K562 (cell line): ENCODE results near the gene CPE. TPM values are rescaled to one million over a fixed set of nuclear protein-coding genes. Genes with fewer than 3 reads are reported as not detected.

Experiments
- ATAC-seq: fragments of 200-7000 bp; cut with Tn5 transposase; 3 replicates; pipeline ENCODE4 v1.9.1; 2020; ENCODE audit warnings: moderate library complexity
- BruUV-seq: library from RNA; stranded (reverse); fragments of 400-500 nt; replicated peaks from 2 replicates; lab custom pipeline; 2021; lab: Mats Ljungman, UMichigan
- CTCF ChIA-PET: fragments of 300-600 bp; formaldehyde crosslinking; extraction: SDS; loops from one replicate; lab custom pipeline; 2021; ENCODE audit warnings: low intra/inter-chr PET ratio; lab: Yijun Ruan, JAX
- POLR2A ChIA-PET: fragments of 300-600, 350-650 bp; sonication (Branson Sonifier 250); formaldehyde crosslinking; extraction: SDS; loops from one replicate; lab custom pipeline; 2021; ENCODE audit warnings: antibody characterized with exemption, inconsistent platforms; lab: Yijun Ruan, JAX
- DNase-seq, 4 experiments: peaks; one replicate each; pipeline versions ENCODE4 v3.0.0 to v3.0.0-alpha.2; 2011 to 2018; ENCODE audit warnings: low spot score in 3 of 4, mixed read lengths in 3 of 4; ENCODE audit errors: extremely low read depth in 1 of 4
- FAIRE-seq: peaks from 2 replicates; lab custom pipeline; 2011; peaks lifted over from hg19 to GRCh38; lab: Jason Lieb, UNC
- H2AFZ ChIP-seq: 2 replicates; pipeline ENCODE4 v1.6.0; 2011; ENCODE audit warnings: low read depth, low read length, control low read depth, inconsistent platforms
- H3K27ac ChIP-seq: fragments of 200-600 bp; 3 replicates; pipeline ENCODE4 v1.8.0; 2011; ENCODE audit warnings: low read depth, mild to moderate bottlenecking, control low read depth, inconsistent platforms, low read length, moderate library complexity, mixed read lengths; ENCODE audit errors: extremely low read depth
- H3K27me3 ChIP-seq, 2 experiments: fragments of 300-600 bp in 1 of 2; 2 replicates in 1 of 2; 3 replicates in 1 of 2; pipeline versions ENCODE4 v1.6.0 to v1.8.0; 2011; ENCODE audit warnings: inconsistent platforms in 2 of 2, low read length in 2 of 2, mild to moderate bottlenecking in 1 of 2, mixed read lengths in 1 of 2, moderate library complexity in 1 of 2; ENCODE audit not compliant: control insufficient read depth in 2 of 2, insufficient read depth in 2 of 2
- H3K36me3 ChIP-seq: fragments of 300-600 bp; 3 replicates; pipeline ENCODE4 v1.8.0; 2011; ENCODE audit warnings: mild to moderate bottlenecking, low read length, inconsistent platforms; ENCODE audit not compliant: control insufficient read depth, insufficient read depth
- H3K4me1 ChIP-seq, 2 experiments: fragments of 200-600 bp in 1 of 2; replicated peaks in 1 of 2; 2 replicates in 1 of 2; 3 replicates in 1 of 2; pipeline versions ENCODE4 v1.5.1 to v1.8.0; 2011; ENCODE audit warnings: inconsistent platforms in 2 of 2, low read length in 2 of 2, mild to moderate bottlenecking in 1 of 2, mixed read lengths in 1 of 2, moderate library complexity in 1 of 2; ENCODE audit not compliant: control insufficient read depth in 2 of 2, insufficient read depth in 2 of 2
- H3K4me2 ChIP-seq: 2 replicates; pipeline ENCODE4 v1.6.1; 2011; ENCODE audit warnings: low read length, control low read depth, inconsistent platforms, mixed read lengths; ENCODE audit not compliant: insufficient read depth
- H3K4me3 ChIP-seq: fragments of 200-600 bp; sonication (generic), shearing (Covaris generic); 2 replicates; pipeline ENCODE4 v1.5.1; 2016; ENCODE audit warnings: control low read depth, inconsistent platforms
- H3K79me2 ChIP-seq: fragments of 200-600 bp; 3 replicates; pipeline ENCODE4 v1.8.0; 2011; ENCODE audit warnings: low read length, inconsistent platforms; ENCODE audit not compliant: control insufficient read depth, insufficient read depth
- H3K9ac ChIP-seq, 2 experiments: 2 replicates each; pipeline versions ENCODE4 v1.6.0 to v1.6.1; 2011; ENCODE audit warnings: low read depth in 2 of 2, low read length in 2 of 2, control low read depth in 1 of 2, inconsistent platforms in 1 of 2, mild to moderate bottlenecking in 1 of 2, mixed read lengths in 1 of 2; ENCODE audit not compliant: insufficient read depth in 1 of 2
- H3K9me1 ChIP-seq: one replicate; pipeline ENCODE4 v1.6.0; 2011; ENCODE audit warnings: inconsistent platforms, mild to moderate bottlenecking, low read length, moderate library complexity; ENCODE audit not compliant: control insufficient read depth, insufficient read depth
- H3K9me3 ChIP-seq: replicated peaks from 2 replicates; pipeline ENCODE4 v1.5.1; 2011; ENCODE audit warnings: low read depth, low read length, inconsistent platforms; ENCODE audit not compliant: control insufficient read depth, insufficient read depth
- H4K20me1 ChIP-seq: replicated peaks from 2 replicates; pipeline ENCODE4 v1.6.1; 2011; ENCODE audit warnings: low read length, inconsistent platforms, mixed read lengths; ENCODE audit not compliant: control insufficient read depth, insufficient read depth
- BCL6 ChIP-seq: fragments of 250-450 bp; sonication (Bioruptor Pico); IDR thresholded peaks from 2 replicates; pipeline ENCODE4 v1.4.0; 2020
- ELF2 ChIP-seq: fragments of 250-450 bp; sonication (Bioruptor Pico); IDR thresholded peaks from 2 replicates; pipeline ENCODE4 v1.5.0; 2021; ENCODE audit warnings: mild to moderate bottlenecking
- MAFF ChIP-seq: IDR thresholded peaks from 2 replicates; pipeline ENCODE4 v1.6.1; 2012; ENCODE audit warnings: low read length, improper control_type of control experiment
- MAFG ChIP-seq: fragments of 450-650 bp; conservative IDR thresholded peaks from 2 replicates; pipeline ENCODE4 v1.6.1; 2016; ENCODE audit warnings: missing genetic modification characterization, missing compliant biosample characterization
- MAFK ChIP-seq: IDR thresholded peaks from 2 replicates; pipeline ENCODE4 v1.6.1; 2011; ENCODE audit warnings: low read length, improper control_type of control experiment
- MTA3 ChIP-seq: fragments of 450-650 bp; formaldehyde crosslinking; IDR thresholded peaks from 2 replicates; pipeline ENCODE4 v1.6.1; 2017; ENCODE audit warnings: mild to moderate bottlenecking, borderline replicate concordance
- POLR2B ChIP-seq: fragments of 450-650 bp; IDR thresholded peaks from 2 replicates; pipeline ENCODE4 v1.6.1; 2018; ENCODE audit warnings: low read depth; ENCODE audit not compliant: partially characterized antibody
- RAD21 ChIP-seq, 2 experiments: fragments of 250-450 bp in 1 of 2; fragments of 450-650 bp in 1 of 2; sonication (Bioruptor Pico) in 1 of 2; formaldehyde crosslinking in 1 of 2; IDR thresholded peaks in 1 of 2; conservative IDR thresholded peaks in 1 of 2; 2 replicates each; pipeline versions ENCODE4 v1.4.0 to v1.8.0; 2020 to 2022; ENCODE audit warnings: mild to moderate bottlenecking in 2 of 2, moderate library complexity in 1 of 2
- SRSF3 ChIP-seq: fragments of 200-400 bp; formaldehyde crosslinking; IDR thresholded peaks from 2 replicates; pipeline ENCODE4 v1.6.1; 2016; ENCODE audit warnings: mild to moderate bottlenecking, low read length, moderate library complexity; ENCODE audit not compliant: insufficient read depth
- YY1 ChIP-seq, 3 experiments: IDR thresholded peaks; 2 replicates each; pipeline ENCODE4 v1.6.1; 2011; ENCODE audit warnings: low read length in 2 of 3, mild to moderate bottlenecking in 2 of 3, moderate library complexity in 2 of 3, borderline replicate concordance in 1 of 3, control low read depth in 1 of 3, low read depth in 1 of 3; ENCODE audit not compliant: insufficient read depth in 3 of 3, insufficient replicate concordance in 2 of 3, control insufficient read depth in 1 of 3, insufficient read length in 1 of 3; ENCODE audit errors: extremely low read depth in 1 of 3
- WGBS: fragments of 100-300 bp; shearing (Covaris generic); methylation state at CpG from one replicate; pipeline ENCODE4 v1.1.6; 2016; ENCODE audit warnings: low coverage, mixed read lengths; ENCODE audit not compliant: insufficient coverage; ENCODE audit errors: missing lambda C conversion rate; 5-methylcytosine and 5-hydroxymethylcytosine counted together
- in situ Hi-C: fragments of 300-500 bp; cut with MboI; formaldehyde crosslinking; loops from 4 replicates; pipeline ENCODE4 v1.15.0; 2018; ENCODE audit warnings: inconsistent platforms, mixed read lengths
- intact Hi-C: fragments of 100-400 bp; cut with micrococcal nuclease; formaldehyde crosslinking; loops from 2 replicates; pipeline ENCODE4 v1.14.2; 2022
- polyA plus RNA-seq, 8 experiments: library from polyadenylated mRNA; depleted of rRNA in 4 of 8; stranded (reverse) in 5 of 8; unstranded in 3 of 8; fragments of >200 nt; fragmentation: Nextera tagmentation in 2 of 8; fragmentation: Illumina TruSeq in 1 of 8; extraction: Ambion mirVana in 2 of 8; extraction: Trizol in 1 of 8; gene quantifications; 2 replicates each; pipeline versions ENCODE4 v1.2.1 to v1.2.3, GENCODE V29; 2011 to 2014; ENCODE audit warnings: inconsistent platforms in 1 of 8, missing spikeins in 1 of 8
- total RNA-seq, 7 experiments: library from RNA; depleted of rRNA in 6 of 7; stranded (reverse); fragments of >200 nt in 6 of 7; fragmentation: Illumina TruSeq in 2 of 7; extraction: Trizol in 2 of 7; gene quantifications; 2 replicates each; pipeline versions ENCODE4 v1.2.1 to v1.2.3, GENCODE V29; 2011 to 2021; ENCODE audit warnings: low replicate concordance in 1 of 7
- TF ChIP-seq, protein P1 (sequence below): sonication (generic); formaldehyde crosslinking; IDR thresholded peaks from 2 replicates; pipeline ENCODE4 v1.8.0; 2022; ENCODE audit warnings: missing genetic modification reagents, mild to moderate bottlenecking, borderline replicate concordance
- TF ChIP-seq, protein P2 (sequence below): IDR thresholded peaks from 2 replicates; pipeline ENCODE4 v1.6.1; 2014; ENCODE audit warnings: antibody characterized with exemption
- TF ChIP-seq, protein P3 (sequence below): fragments of 250-450 bp; sonication (Bioruptor Pico); IDR thresholded peaks from 2 replicates; pipeline ENCODE4 v1.4.0; 2020; ENCODE audit warnings: mild to moderate bottlenecking
- TF ChIP-seq, protein P4 (sequence below): fragments of 250-450 bp; sonication (Bioruptor Pico); IDR thresholded peaks from 2 replicates; pipeline ENCODE4 v1.9.0; 2021; ENCODE audit warnings: mild to moderate bottlenecking, inconsistent platforms

CPE gene
- total and polyA plus RNA-seq, 9 of the 15 experiments (the other 6 are each of a cell fraction or from before 2014, with no cell fraction given), result 0.04 to 0.16 (median 0.06) TPM; not detected in 4

DNA sequence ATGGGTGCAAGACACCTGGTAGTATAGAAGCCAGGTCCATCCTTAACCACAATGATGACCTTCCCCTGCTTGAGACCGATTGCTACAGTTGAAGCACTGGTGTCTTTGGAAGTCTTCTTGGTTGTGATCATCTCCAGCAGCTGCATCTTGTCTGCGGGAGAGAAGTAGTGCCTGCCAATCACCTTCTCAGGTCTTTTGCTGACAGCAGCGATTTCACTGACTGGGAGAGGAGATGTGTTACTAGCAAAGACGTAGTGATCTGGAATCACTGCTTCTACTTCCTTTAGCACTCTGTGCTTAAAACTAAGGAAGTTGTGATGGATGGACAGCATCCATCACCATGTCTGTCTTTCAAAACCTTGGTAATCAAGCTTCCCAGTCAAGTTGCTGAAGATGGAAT lies 25.9 kb downstream of the CPE start:
- DNase-seq (no peak), ATAC-seq (no peak), FAIRE-seq (no peak)
- H3K4me1 ChIP-seq, result no peaks in the 10 kb centered on the region
- H4K20me1 ChIP-seq, result no peaks in the 10 kb centered on the region
- H3K9ac ChIP-seq, result no peak overlapping the region
- no peaks in the 10 kb centered on the region for H3K9me1 ChIP-seq
- peaks cover 6 to 7% of the 10 kb centered on the region in 2 experiments; a peak in 4 of 5 replicates for H3K27me3 ChIP-seq
- H3K4me2 ChIP-seq, result no peak overlapping the region
- ChIA-PET POLR2A (interaction anchor here (0.9 kb wide), 1 partner anchor 12 kb away, joined by 3 read pairs; no protein-coding TSS in a partner anchor), CTCF (no interaction called here)
- no TSS peak for BruUV-seq
- H2AFZ ChIP-seq, result no peak overlapping the region
- H3K36me3 ChIP-seq, result no peaks in the 10 kb centered on the region
- H3K79me2 ChIP-seq, result no peaks in the 10 kb centered on the region
- intact Hi-C loops, result loop anchor here (5.0 kb wide), 1 partner anchor 272 kb away; no protein-coding TSS in a partner anchor
- H3K4me3 ChIP-seq, result no peak overlapping the region
- in situ Hi-C loops, result no loop called here
- TF ChIP-seq MAFF (peak; percentile 35), MTA3 (no peak), YY1 (IDR thresholded peaks at IDR 0.05; ENCODE audit: borderline replicate concordance in 1 of 3, control insufficient read depth in 1 of 3, extremely low read depth in 1 of 3, insufficient read depth in 3 of 3, insufficient read length in 1 of 3, insufficient replicate concordance in 2 of 3, low read depth in 1 of 3, low read length in 2 of 3) (no peak), POLR2B (no peak), ELF2 (CRISPR knock-in tag) (no peak), RAD21 (CRISPR knock-in tag; conservative IDR thresholded peaks at IDR 0.05 in 1 of 2, IDR thresholded peaks at IDR 0.05 in 1 of 2) (no peak), MAFG (tag) (0 out of 2 replicates have a peak, but pooled peaks have one; percentile 17), MAFK (peak; percentile 31; the same call in 1 of the 2 replicates), BCL6 (CRISPR knock-in tag) (no peak), SRSF3 (no peak)
- TF ChIP-seq, protein P1, sequence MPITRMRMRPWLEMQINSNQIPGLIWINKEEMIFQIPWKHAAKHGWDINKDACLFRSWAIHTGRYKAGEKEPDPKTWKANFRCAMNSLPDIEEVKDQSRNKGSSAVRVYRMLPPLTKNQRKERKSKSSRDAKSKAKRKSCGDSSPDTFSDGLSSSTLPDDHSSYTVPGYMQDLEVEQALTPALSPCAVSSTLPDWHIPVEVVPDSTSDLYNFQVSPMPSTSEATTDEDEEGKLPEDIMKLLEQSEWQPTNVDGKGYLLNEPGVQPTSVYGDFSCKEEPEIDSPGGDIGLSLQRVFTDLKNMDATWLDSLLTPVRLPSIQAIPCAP (CRISPR knock-in tag), result no peak
- TF ChIP-seq, protein P2, sequence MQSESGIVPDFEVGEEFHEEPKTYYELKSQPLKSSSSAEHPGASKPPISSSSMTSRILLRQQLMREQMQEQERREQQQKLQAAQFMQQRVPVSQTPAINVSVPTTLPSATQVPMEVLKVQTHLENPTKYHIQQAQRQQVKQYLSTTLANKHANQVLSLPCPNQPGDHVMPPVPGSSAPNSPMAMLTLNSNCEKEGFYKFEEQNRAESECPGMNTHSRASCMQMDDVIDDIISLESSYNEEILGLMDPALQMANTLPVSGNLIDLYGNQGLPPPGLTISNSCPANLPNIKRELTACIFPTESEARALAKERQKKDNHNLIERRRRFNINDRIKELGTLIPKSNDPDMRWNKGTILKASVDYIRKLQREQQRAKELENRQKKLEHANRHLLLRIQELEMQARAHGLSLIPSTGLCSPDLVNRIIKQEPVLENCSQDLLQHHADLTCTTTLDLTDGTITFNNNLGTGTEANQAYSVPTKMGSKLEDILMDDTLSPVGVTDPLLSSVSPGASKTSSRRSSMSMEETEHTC, result no peak
- TF ChIP-seq, protein P3, sequence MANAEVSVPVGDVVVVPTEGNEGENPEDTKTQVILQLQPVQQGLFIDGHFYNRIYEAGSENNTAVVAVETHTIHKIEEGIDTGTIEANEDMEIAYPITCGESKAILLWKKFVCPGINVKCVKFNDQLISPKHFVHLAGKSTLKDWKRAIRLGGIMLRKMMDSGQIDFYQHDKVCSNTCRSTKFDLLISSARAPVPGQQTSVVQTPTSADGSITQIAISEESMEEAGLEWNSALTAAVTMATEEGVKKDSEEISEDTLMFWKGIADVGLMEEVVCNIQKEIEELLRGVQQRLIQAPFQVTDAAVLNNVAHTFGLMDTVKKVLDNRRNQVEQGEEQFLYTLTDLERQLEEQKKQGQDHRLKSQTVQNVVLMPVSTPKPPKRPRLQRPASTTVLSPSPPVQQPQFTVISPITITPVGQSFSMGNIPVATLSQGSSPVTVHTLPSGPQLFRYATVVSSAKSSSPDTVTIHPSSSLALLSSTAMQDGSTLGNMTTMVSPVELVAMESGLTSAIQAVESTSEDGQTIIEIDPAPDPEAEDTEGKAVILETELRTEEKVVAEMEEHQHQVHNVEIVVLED (CRISPR knock-in tag), result no peak
- TF ChIP-seq, protein P4, sequence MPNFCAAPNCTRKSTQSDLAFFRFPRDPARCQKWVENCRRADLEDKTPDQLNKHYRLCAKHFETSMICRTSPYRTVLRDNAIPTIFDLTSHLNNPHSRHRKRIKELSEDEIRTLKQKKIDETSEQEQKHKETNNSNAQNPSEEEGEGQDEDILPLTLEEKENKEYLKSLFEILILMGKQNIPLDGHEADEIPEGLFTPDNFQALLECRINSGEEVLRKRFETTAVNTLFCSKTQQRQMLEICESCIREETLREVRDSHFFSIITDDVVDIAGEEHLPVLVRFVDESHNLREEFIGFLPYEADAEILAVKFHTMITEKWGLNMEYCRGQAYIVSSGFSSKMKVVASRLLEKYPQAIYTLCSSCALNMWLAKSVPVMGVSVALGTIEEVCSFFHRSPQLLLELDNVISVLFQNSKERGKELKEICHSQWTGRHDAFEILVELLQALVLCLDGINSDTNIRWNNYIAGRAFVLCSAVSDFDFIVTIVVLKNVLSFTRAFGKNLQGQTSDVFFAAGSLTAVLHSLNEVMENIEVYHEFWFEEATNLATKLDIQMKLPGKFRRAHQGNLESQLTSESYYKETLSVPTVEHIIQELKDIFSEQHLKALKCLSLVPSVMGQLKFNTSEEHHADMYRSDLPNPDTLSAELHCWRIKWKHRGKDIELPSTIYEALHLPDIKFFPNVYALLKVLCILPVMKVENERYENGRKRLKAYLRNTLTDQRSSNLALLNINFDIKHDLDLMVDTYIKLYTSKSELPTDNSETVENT, result no peak
- no peak overlapping the region for H3K27ac ChIP-seq
- no peaks in the 10 kb centered on the region for H3K9me3 ChIP-seq
- 5% methylated on average over 4 of the region's 4 CpGs for WGBS
